H9 (cell line): ENCODE data around the gene C19orf18. TPM values are rescaled to one million over a fixed set of nuclear protein-coding genes. Genes with fewer than 3 reads are reported as not detected.

Source experiments
- DNase-seq: peaks from one replicate; pipeline ENCODE4 v3.0.0-alpha.2; 2017
- H2AFZ ChIP-seq: one replicate; pipeline ENCODE4 v1.6.1; 2013; ENCODE audit warnings: mild to moderate bottlenecking, low read length, control low read depth, moderate library complexity
- H2AK5ac ChIP-seq: 2 replicates; pipeline ENCODE4 v1.6.1; 2013; ENCODE audit warnings: low read length, control low read depth, mixed read lengths; ENCODE audit not compliant: insufficient read length
- H2BK120ac ChIP-seq: one replicate; pipeline ENCODE4 v1.6.1; 2013; ENCODE audit warnings: low read depth, mild to moderate bottlenecking, low read length, control low read depth, inconsistent platforms; ENCODE audit not compliant: poor library complexity, severe bottlenecking
- H2BK12ac ChIP-seq: 2 replicates; pipeline ENCODE4 v1.6.1; 2013; ENCODE audit warnings: low read length, control low read depth, mixed read lengths, low read depth; ENCODE audit not compliant: insufficient read length
- H2BK15ac ChIP-seq: 2 replicates; pipeline ENCODE4 v1.6.1; 2013; ENCODE audit warnings: low read depth, low read length, control low read depth
- H2BK20ac ChIP-seq: one replicate; pipeline ENCODE4 v1.6.1; 2013; ENCODE audit warnings: low read depth, mild to moderate bottlenecking, low read length, control low read depth, inconsistent platforms; ENCODE audit not compliant: poor library complexity, severe bottlenecking
- H2BK5ac ChIP-seq: 2 replicates; pipeline ENCODE4 v1.6.1; 2013; ENCODE audit warnings: low read length, control low read depth, mixed read lengths; ENCODE audit not compliant: insufficient read length
- H3K14ac ChIP-seq: 2 replicates; pipeline ENCODE4 v1.6.1; 2013; ENCODE audit warnings: low read length, control low read depth; ENCODE audit not compliant: insufficient read depth
- H3K18ac ChIP-seq: 2 replicates; pipeline ENCODE4 v1.6.1; 2013; ENCODE audit warnings: low read depth, mild to moderate bottlenecking, mixed read lengths, low read length, control low read depth; ENCODE audit not compliant: insufficient read length
- H3K23ac ChIP-seq: 2 replicates; pipeline ENCODE4 v1.6.1; 2013; ENCODE audit warnings: low read length, control low read depth, mixed read lengths, low read depth; ENCODE audit not compliant: insufficient read length
- H3K23me2 ChIP-seq: 2 replicates; pipeline ENCODE4 v1.6.1; 2013; ENCODE audit warnings: low read depth, mild to moderate bottlenecking, mixed read lengths, low read length, control low read depth; ENCODE audit not compliant: insufficient read length, poor library complexity, severe bottlenecking
- H3K27ac ChIP-seq: 2 replicates; pipeline ENCODE4 v1.5.1; 2013; ENCODE audit warnings: low read length, control low read depth, mixed read lengths, low read depth; ENCODE audit not compliant: insufficient read length
- H3K27me3 ChIP-seq: 2 replicates; pipeline ENCODE4 v1.6.1; 2013; ENCODE audit warnings: low read length, control low read depth, inconsistent platforms; ENCODE audit not compliant: insufficient read depth
- H3K4ac ChIP-seq: 2 replicates; pipeline ENCODE4 v1.6.1; 2013; ENCODE audit warnings: low read depth, mild to moderate bottlenecking, control low read depth, inconsistent platforms, low read length, moderate library complexity
- H3K4me1 ChIP-seq: 2 replicates; pipeline ENCODE4 v1.6.1; 2013; ENCODE audit warnings: low read length, control low read depth, inconsistent platforms; ENCODE audit not compliant: insufficient read depth
- H3K4me2 ChIP-seq: 2 replicates; pipeline ENCODE4 v1.6.1; 2013; ENCODE audit warnings: low read length, control low read depth, mixed read lengths; ENCODE audit not compliant: insufficient read length, insufficient read depth
- H3K56ac ChIP-seq: 2 replicates; pipeline ENCODE4 v1.6.1; 2013; ENCODE audit warnings: low read depth, mild to moderate bottlenecking, mixed read lengths, low read length, control low read depth; ENCODE audit not compliant: insufficient read length
- H3K79me1 ChIP-seq: 2 replicates; pipeline ENCODE4 v1.6.1; 2013; ENCODE audit warnings: low read depth, mild to moderate bottlenecking, moderate library complexity, low read length, control low read depth, inconsistent platforms; ENCODE audit not compliant: insufficient read depth, poor library complexity, severe bottlenecking
- H3K79me2 ChIP-seq: 2 replicates; pipeline ENCODE4 v1.6.1; 2013; ENCODE audit warnings: low read length, control low read depth, inconsistent platforms; ENCODE audit not compliant: insufficient read depth
- H3K9ac ChIP-seq: 2 replicates; pipeline ENCODE4 v1.6.1; 2013; ENCODE audit warnings: low read length, control low read depth, mixed read lengths; ENCODE audit not compliant: insufficient read length; ENCODE audit errors: extremely low read depth
- H3K9me3 ChIP-seq: one replicate; pipeline ENCODE4 v1.6.1; 2013; ENCODE audit warnings: low read depth, low read length, inconsistent platforms; ENCODE audit not compliant: control insufficient read depth
- H3T11ph ChIP-seq: one replicate; pipeline ENCODE4 v1.6.1; 2013; ENCODE audit warnings: mild to moderate bottlenecking, low read length, control low read depth, inconsistent platforms
- H4K20me1 ChIP-seq: one replicate; pipeline ENCODE4 v1.6.1; 2013; ENCODE audit not compliant: control insufficient read depth, insufficient read length, insufficient read depth
- H4K5ac ChIP-seq: 2 replicates; pipeline ENCODE4 v1.6.1; 2013; ENCODE audit warnings: low read depth, mild to moderate bottlenecking, mixed read lengths, low read length, control low read depth; ENCODE audit not compliant: insufficient read length
- H4K8ac ChIP-seq: replicated peaks from 2 replicates; pipeline ENCODE4 v1.6.1; 2013; ENCODE audit warnings: low read length, control low read depth, mixed read lengths, low read depth; ENCODE audit not compliant: insufficient read length
- H4K91ac ChIP-seq: 2 replicates; pipeline ENCODE4 v1.6.1; 2013; ENCODE audit warnings: low read depth, mild to moderate bottlenecking, moderate library complexity, mixed read lengths, low read length, control low read depth; ENCODE audit not compliant: insufficient read length
- H3K27ac Mint-ChIP-seq, 3 experiments: 2 replicates in 2 of 3; 3 replicates in 1 of 3; pipeline ENCODE4 v1.8.0; 2020 to 2021; ENCODE audit warnings: mixed read lengths in 3 of 3, mild to moderate bottlenecking in 1 of 3, moderate library complexity in 1 of 3
- H3K27me3 Mint-ChIP-seq: 2 replicates; pipeline ENCODE4 v1.8.0; 2021; ENCODE audit warnings: low read depth, mild to moderate bottlenecking, moderate library complexity, mixed read lengths
- H3K36me3 Mint-ChIP-seq, 3 experiments: 2 replicates in 2 of 3; 3 replicates in 1 of 3; pipeline ENCODE4 v1.8.0; 2020 to 2021; ENCODE audit warnings: low read depth in 3 of 3, mixed read lengths in 3 of 3; ENCODE audit not compliant: insufficient read depth in 1 of 3
- H3K4me1 Mint-ChIP-seq, 2 experiments: 2 replicates each; pipeline ENCODE4 v1.8.0; 2020; ENCODE audit warnings: mixed read lengths in 2 of 2
- H3K4me3 Mint-ChIP-seq, 2 experiments: 2 replicates in 1 of 2; 3 replicates in 1 of 2; pipeline ENCODE4 v1.8.0; 2020 to 2021; ENCODE audit warnings: mild to moderate bottlenecking in 2 of 2, mixed read lengths in 2 of 2, moderate library complexity in 1 of 2
- H3K9me3 Mint-ChIP-seq, 2 experiments: 2 replicates in 1 of 2; 3 replicates in 1 of 2; pipeline ENCODE4 v1.8.0; 2020; ENCODE audit warnings: mild to moderate bottlenecking in 2 of 2, mixed read lengths in 2 of 2, moderate library complexity in 1 of 2
- WGBS: extraction: QIAGEN DNeasy Blood & Tissue Kit; methylation state at CpG from one replicate; pipeline ENCODE4 v1.1.7; 2013; ENCODE audit warnings: missing lambda C conversion rate, low lambda C conversion rate, mixed read lengths; ENCODE audit not compliant: insufficient read length; ENCODE audit errors: extremely low coverage; 5-methylcytosine and 5-hydroxymethylcytosine counted together
- total RNA-seq: library from RNA; stranded (reverse); gene quantifications from 2 replicates; pipeline ENCODE4 v1.2.1, GENCODE V29; 2021
- TF ChIP-seq, protein P1 (sequence below): fragments of 200-600 bp; sonication (generic); conservative IDR thresholded peaks from 3 replicates; pipeline ENCODE4 v1.8.0; 2021; ENCODE audit warnings: antibody characterized with exemption, mild to moderate bottlenecking

C19orf18 gene
- total RNA-seq, 1 experiment from 2014 or later, result 0.26 TPM

- no CpG with 5 or more reads among the region's 91 CpGs for WGBS
- no peak within 1 kb of the TSS; the same call in 1 of the 2 replicates for H3K4ac ChIP-seq
- H3K4me2 ChIP-seq, result peak within 1 kb of the TSS; percentile 83
- Mint-ChIP-seq H3K36me3 (peaks cover 85 to 89% (median 89%) of the 10 kb centered on the region in 3 experiments), H3K4me1 (peaks cover 8 to 19% of the 10 kb centered on the region in 2 experiments), H3K9me3 (peaks cover 59 to 90% of the 10 kb centered on the region in 2 experiments), H3K27ac (peak within 1 kb of the TSS; percentile 89 to 98 (median 91); a peak in 6 of 7 replicates), H3K4me3 (peak within 1 kb of the TSS; percentile 88 to 93), H3K27me3 (peaks cover 9% of the 10 kb centered on the region)
- H2BK15ac ChIP-seq, result no peak within 1 kb of the TSS
- H4K91ac ChIP-seq, result peak within 1 kb of the TSS; percentile 45
- H3K23ac ChIP-seq, result peak within 1 kb of the TSS; percentile 18
- TF ChIP-seq, protein P1, sequence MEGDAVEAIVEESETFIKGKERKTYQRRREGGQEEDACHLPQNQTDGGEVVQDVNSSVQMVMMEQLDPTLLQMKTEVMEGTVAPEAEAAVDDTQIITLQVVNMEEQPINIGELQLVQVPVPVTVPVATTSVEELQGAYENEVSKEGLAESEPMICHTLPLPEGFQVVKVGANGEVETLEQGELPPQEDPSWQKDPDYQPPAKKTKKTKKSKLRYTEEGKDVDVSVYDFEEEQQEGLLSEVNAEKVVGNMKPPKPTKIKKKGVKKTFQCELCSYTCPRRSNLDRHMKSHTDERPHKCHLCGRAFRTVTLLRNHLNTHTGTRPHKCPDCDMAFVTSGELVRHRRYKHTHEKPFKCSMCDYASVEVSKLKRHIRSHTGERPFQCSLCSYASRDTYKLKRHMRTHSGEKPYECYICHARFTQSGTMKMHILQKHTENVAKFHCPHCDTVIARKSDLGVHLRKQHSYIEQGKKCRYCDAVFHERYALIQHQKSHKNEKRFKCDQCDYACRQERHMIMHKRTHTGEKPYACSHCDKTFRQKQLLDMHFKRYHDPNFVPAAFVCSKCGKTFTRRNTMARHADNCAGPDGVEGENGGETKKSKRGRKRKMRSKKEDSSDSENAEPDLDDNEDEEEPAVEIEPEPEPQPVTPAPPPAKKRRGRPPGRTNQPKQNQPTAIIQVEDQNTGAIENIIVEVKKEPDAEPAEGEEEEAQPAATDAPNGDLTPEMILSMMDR, result no peak
- no peaks in the 10 kb centered on the region for H3K4me1 ChIP-seq
- H2BK120ac ChIP-seq, result peak within 1 kb of the TSS; percentile 28
- peak within 1 kb of the TSS; percentile 92 for H2AFZ ChIP-seq
- peaks cover 10% of the 10 kb centered on the region for H3K79me2 ChIP-seq
- no peak within 1 kb of the TSS for H3T11ph ChIP-seq
- peak within 1 kb of the TSS; percentile 85 for H3K9ac ChIP-seq
- H2BK5ac ChIP-seq, result no peak within 1 kb of the TSS
- peak; percentile 86 for DNase-seq
- no peaks in the 10 kb centered on the region for H3K27me3 ChIP-seq
- H3K14ac ChIP-seq, result peak within 1 kb of the TSS; percentile 97
- no peak within 1 kb of the TSS for H2AK5ac ChIP-seq
- H4K20me1 ChIP-seq, result no peaks in the 10 kb centered on the region
- H3K18ac ChIP-seq, result peak within 1 kb of the TSS; percentile 97
- peaks cover 4% of the 10 kb centered on the region for H3K23me2 ChIP-seq
- no peak within 1 kb of the TSS for H2BK12ac ChIP-seq
- peak within 1 kb of the TSS; percentile 78 for H4K8ac ChIP-seq
- H3K79me1 ChIP-seq, result peaks cover 8% of the 10 kb centered on the region
- H3K56ac ChIP-seq, result no peak within 1 kb of the TSS
- H4K5ac ChIP-seq, result peak within 1 kb of the TSS; percentile 85
- no peak within 1 kb of the TSS for H2BK20ac ChIP-seq
- H3K27ac ChIP-seq, result no peak within 1 kb of the TSS
- peaks cover 20% of the 10 kb centered on the region for H3K9me3 ChIP-seq
Observed at GRCh38 chr19:58002384-58003173, 28.2 kb upstream of the C19orf18 start, which contains the start of gene ZNF606. Gene ZNF606, minus strand, starts transcription at chr19:58002820. Its CDS starts 1,501 bp downstream, at chr19:58001319.
